Cortex of kidney (tissue), 1 donor: ENCODE data around the gene TAS2R43.
"Not testable (repeated sequence)": the region's sequence is repeated elsewhere in the genome, so short reads cannot be mapped to it uniquely, and the experiment has no call there.

Source experiments
- DNase-seq: peaks from one replicate; lab custom pipeline; 2025; lab: John Stamatoyannopoulos, UW

The TAS2R43 gene, protein sequence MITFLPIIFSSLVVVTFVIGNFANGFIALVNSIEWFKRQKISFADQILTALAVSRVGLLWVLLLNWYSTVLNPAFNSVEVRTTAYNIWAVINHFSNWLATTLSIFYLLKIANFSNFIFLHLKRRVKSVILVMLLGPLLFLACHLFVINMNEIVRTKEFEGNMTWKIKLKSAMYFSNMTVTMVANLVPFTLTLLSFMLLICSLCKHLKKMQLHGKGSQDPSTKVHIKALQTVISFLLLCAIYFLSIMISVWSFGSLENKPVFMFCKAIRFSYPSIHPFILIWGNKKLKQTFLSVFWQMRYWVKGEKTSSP

GRCh38 chr12:11092128-11092527, at the start of gene TAS2R43:
TSS of gene TAS2R43 (minus strand) at chr12:11092313. CDS start at chr12:11092229, 84 bp downstream.
- DNase-seq = no peak

DNA sequence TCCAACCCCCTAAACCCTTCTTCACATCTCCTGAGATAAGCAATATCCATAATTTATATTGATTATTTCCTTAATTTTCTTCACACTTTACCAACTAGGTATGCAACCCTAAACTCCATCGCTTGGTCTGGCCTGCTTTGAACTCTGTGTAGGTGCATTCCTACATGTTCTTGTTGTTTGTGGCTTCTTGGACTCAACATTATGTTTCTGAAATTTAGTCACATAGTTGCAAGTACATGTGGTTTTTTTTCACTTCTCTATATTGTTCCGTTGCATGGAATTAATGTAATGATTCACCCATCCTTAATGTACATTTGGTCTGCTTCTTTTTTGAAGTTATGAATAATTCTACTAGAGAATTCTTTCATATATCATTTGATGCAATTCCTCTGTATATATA, 44.0 kb upstream of the TAS2R43 start:
- no peak for DNase-seq

- no peak for DNase-seq
These were observed 42.2 kb upstream of the TAS2R43 start, which contains the start of gene TAS2R30 for GRCh38 chr12:11134305-11134704. TSS of gene TAS2R30 (minus strand) at chr12:11134644. CDS start at chr12:11134244, 400 bp downstream.

DNA sequence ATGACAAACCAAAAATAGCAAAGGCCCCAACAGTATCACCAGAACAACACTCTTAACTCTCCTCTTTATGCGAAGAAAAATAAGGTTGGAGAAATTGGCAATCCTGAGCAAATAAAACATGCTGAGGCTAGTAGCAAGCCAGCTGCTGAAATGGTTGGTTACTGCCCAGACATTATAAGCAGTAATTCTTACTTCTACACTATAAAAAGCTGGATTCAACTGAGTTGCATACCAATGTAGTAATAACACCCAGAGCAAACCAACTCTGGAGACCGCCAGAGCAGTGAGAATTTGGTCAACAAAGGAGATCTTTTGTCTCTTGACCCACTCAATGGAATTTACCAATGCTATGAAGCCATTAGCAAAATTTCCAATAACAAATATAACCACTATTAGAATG, 41.7 kb upstream of the TAS2R43 start:
- no peak for DNase-seq

- DNase-seq = no peak
These were observed 41.0 kb upstream of the TAS2R43 start for GRCh38 chr12:11133162-11133561.

GRCh38 chr12:11130999-11131398, 38.9 kb upstream of the TAS2R43 start:
- DNase-seq = no peak

DNA sequence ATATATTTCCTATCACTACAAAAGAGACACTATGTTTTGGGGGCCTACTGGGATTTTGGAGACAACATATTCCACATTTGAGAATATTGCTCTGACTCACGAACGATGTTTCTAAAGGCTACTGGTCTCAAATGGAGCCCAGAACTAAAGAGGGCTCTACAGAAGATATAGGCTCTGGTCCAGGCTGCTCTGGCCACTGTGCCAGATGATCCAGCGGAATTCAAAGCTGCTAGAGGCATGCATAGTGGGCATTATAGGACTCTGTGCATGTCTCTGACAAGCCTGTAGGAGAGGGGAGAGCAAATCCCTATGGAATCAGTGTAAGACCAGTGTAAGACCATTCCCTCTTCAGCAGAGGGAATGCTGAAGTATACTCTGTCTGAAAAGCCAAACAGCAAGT, 38.3 kb upstream of the TAS2R43 start:
- no peak for DNase-seq

- DNase-seq = not testable (repeated sequence)
These were observed 22.0 kb upstream of the TAS2R43 start for GRCh38 chr12:11114130-11114529.

DNA sequence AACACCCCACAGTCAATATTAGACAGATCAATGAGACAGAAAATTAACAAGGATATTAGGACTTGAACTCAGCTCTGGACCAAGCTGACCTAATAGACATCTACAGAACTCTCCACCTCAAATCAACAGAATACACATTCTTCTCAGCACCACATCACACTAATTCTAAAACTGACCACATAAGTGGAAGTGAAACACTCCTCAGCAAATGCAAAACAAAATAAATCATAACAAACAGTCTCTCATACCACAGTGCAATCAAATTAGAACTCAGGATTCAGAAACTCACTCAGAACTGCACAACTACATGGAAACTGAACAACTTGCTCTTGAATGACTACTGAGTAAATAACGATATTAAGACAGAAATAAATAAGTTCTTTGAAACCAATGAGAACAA, 19.1 kb upstream of the TAS2R43 start:
- DNase-seq = not testable (repeated sequence)

DNA sequence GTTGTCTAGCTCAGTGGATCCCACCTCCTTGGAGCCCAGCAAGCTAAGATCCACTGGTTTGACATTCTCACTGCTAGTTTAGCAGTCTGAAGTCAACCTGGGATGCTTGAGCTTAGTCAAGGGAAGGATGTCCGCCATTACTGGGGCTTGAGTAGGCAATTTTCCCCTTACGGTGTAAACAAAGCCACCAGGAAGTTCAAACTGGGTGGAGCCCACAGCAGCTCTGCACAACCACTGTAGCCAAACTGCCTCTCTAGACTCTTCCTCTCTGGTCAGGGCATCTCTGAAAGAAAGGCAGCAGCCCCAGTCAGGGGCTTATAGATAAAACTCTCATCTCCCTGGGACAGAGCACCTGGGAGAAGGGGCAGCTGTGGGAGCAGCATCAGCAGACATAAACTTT, 16.7 kb upstream of the TAS2R43 start:
- DNase-seq = no peak

DNA sequence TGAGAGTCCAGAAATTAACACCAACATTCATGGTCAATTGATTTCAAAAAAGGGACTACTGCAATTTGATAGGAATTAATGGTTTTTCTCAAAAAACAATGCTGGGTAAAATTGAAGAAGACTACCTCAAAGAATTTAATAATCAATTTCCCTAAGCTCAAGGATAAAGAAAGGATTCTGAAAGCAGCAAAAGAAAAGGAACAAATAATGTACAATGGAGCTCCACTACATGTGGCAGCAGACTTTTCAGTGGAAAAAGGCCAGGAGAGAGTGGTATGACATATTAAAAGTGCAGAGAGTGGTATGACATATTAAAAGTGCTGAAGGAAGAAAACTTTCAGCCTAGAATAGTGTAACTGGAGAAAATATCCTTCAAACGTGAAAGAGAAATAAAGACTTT, 15.6 kb upstream of the TAS2R43 start:
- DNase-seq = no peak

DNA sequence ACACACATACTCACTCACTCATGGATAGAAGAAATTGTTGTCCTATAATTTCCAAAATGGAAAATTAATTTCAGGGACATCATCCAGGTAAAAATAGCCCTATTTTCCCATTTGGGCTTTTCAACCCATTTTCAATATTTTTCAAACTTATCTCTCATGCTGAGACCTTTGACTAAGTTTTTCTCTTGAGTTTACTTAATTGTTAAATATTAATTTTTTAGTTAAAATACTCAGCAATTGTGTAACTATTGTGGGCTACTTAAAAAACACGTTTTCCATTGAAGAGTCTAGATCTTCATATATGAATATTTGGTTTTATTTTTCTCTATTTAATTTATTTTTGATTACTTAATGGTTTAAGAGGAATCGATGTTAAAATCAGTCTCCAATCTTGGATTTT, 14.2 kb upstream of the TAS2R43 start:
- DNase-seq = no peak

DNA sequence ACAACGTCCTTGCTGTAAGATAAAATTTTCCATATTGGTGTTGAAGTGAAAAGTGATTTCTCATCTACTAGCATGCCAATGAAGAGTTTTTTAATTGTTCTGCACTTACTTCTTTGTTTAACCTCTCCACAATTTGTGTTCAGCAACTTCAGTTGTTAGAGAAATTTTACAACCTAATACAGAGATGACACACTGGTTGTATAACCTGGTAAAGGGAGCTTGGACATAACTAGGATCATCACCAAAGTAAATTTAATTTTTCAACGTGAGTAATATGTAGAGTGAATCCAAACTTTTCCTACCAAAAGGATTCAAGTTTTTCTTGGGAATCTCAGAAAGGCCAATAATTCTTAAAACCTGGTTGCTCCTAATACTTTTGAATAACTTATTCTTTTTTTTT, 13.4 kb upstream of the TAS2R43 start:
- DNase-seq = no peak

- not testable (repeated sequence) for DNase-seq
These were observed 2.8 kb upstream of the TAS2R43 start for GRCh38 chr12:11094910-11095309.

DNA sequence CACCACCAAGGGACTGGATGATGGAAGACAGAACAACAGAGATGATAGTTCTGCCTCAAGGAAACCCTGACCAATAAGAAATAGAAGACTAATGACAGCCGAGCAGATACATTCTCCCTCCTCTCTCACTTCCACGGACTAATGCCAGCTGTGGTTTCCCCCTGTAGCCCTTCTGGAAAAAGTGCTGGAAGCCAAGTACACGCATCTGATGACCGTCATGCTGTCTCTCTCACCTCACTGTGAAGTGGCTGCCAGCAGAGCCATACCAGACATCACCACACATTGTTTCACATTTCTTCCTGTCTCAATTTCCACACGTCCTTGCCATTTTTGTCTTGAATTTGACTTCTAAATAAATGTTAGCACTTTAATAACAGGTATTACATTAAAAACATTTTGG, 2.9 kb downstream of the TAS2R43 start:
- DNase-seq = no peak

- no peak for DNase-seq
These were observed 6.7 kb downstream of the TAS2R43 start for GRCh38 chr12:11085419-11085818.

DNA sequence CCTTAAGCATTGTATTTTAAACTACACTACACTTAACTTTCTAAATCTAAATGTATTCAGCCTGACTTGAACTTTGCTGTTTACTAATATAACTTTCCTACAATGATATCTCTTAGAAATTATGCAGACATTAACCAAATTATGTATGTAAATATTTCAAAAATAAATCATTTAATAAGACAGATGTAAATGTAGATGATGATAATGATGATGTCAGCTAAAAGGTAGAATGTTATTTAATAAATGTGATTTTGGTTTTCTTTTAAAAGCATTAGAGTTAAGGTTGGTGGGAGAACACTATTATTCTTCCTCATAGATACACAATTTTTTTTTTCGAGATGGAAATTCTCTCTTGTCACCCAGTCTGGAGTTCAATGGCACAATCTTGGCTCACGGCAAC, 10.1 kb downstream of the TAS2R43 start:
- DNase-seq = no peak

GRCh38 chr12:11078246-11078645, 13.9 kb downstream of the TAS2R43 start:
- DNase-seq = no peak

DNA sequence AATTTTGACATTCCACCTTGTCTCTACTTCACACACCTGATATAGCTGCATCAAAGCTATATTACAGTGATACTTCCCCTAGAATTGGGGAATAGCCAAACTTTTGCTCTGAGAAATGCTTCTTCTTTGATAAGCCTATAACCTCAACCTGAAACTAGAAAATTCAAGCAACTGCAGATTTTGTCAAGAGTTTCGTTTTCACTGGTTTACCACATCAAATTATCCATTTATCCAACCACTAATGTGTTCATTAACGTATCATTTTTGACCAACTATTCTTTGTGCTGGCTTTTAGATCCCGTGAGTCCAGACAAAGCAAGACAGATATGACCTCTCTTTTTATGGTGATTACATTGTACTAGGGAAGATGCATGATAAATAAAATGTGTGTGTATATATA, 16.5 kb downstream of the TAS2R43 start:
- no peak for DNase-seq

DNA sequence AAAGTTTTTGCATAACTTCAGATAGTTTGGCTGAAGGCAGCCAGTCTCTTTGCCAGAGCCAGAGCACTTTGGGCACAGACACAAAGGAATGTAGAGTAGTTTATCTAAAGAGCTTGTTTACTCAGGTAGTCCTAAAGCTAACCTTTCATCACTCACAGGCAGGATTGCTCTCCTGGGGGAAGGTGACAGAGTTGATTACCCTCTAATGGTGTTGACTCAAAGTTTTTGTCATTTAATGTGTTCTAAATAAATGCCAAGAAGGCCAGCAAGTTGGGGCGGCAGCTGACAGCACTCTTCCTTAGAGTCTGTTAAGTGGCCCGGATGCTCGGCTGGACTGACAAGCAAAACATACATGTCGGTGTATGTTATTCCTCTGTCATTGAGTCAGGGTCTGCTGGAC, 20.7 kb downstream of the TAS2R43 start:
- no peak for DNase-seq

DNA sequence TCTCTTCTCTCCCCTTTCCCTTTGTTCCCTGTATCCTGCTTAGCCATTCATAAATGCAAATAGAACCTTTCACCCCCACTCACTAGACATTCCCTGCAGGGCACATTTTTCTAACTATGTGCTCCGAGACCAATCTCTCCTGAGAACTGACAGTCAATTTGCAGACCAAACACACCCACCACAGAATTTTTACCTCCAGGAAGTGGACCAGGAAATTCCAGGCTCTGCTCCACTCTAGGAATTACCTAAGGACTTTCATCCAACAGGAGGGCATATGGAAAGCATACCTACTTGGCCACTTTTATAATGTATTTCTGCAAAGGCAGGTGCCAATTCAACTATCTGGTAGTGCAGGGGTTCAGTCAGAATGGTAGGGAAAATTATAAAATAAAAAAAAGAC, 21.1 kb downstream of the TAS2R43 start:
- no peak for DNase-seq

- DNase-seq = no peak
These were observed 22.2 kb downstream of the TAS2R43 start for GRCh38 chr12:11069854-11070365.

DNA sequence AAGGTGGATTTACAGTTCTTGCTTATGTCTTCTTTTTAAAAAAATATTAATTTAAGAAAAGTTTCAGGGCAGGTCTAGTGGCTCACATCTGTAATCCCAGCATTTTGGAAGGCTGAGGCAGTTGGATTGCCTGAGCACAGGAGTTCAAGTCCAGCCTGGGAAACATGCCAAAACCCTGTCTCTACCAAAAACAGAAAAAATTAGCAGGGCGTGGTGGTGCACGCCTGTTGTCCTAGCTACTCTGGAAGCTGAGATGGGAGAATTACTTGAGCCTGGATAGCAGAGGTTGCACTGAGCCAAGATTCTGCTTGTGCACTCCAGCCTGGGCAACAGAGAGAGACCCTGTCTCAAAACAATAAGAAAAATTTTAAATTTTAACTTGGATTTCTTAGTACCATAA, 24.6 kb downstream of the TAS2R43 start:
- DNase-seq = no peak

DNA sequence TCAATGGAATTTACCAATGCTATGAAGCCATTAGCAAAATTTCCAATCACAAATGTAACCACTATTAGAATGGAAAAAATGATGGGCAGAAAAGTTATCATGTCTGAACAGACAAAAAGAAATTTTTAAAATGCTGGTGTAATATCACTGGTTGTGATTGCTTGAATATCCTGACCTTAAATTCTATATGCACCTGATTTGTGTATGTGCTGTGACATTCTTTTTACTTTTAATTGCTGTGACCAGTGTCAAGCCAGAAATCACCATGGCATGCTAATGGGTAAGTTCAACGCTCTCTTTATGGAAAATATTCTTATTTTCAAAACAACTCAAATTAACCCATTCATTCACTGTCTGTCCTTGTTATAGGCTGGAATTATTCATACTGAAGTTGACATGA, 29.9 kb downstream of the TAS2R43 start, which contains the start of gene TAS2R46:
Gene TAS2R46 (minus strand): TSS at position 101 of the 400 bp plus-strand sequence. CDS start 0 bp downstream, at position 101.
- not testable (repeated sequence) for DNase-seq
